ENCODE data around the gene SPATA31D1.
"Not testable (repeated sequence)": the region's sequence is repeated elsewhere in the genome, so short reads cannot be mapped to it uniquely, and the experiment has no call there.

SPATA31D1 gene

DNA sequence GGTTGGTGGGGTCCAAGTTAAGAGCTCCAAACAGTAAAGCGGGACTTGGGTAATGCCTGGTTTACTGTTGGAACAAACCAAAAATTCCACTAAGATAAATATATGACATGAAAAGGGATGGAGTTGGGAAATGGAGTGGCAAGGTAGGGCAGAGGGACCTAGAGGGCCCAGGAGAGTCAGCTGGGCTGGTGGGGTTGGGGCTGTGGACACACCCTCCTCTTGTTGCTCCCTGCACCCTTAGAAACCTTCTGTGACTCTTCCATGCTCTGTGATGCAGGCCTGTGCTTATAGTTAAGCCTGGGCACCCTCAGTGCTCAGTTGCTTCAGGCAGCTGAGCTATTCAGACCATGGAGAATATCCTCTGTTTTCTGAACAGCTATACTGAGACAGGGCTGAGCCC lies at the start of gene SPATA31D1:
Gene SPATA31D1 (plus strand): TSS at position 301 of the 400 bp plus-strand sequence. CDS start 47 bp downstream, at position 348.
- DNase-seq, result not testable (repeated sequence)

DNA sequence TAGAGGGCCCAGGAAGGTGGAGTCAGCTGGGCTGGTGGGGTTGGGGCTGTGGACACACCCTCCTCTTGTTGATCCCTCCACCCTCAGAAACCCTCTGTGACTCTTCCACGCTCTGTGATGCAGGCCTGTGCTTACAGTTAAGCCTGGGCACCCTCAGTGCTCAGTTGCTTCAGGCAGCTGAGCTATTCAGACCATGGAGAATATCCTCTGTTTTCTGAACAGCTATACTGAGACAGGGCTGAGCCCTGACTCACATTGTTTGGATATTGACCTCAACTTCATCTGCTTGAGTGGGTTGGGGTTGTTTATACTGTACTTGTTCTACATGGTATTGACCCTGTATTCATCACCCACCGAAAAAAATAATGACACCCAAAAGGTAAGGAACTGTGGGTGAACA lies 45.2 kb upstream of the SPATA31D1 start, which contains the start of gene SPATA31D3:
Gene SPATA31D3 (plus strand): TSS at position 108 of the 400 bp plus-strand sequence. CDS start 86 bp downstream, at position 194.
- DNase-seq, result not testable (repeated sequence)

DNA sequence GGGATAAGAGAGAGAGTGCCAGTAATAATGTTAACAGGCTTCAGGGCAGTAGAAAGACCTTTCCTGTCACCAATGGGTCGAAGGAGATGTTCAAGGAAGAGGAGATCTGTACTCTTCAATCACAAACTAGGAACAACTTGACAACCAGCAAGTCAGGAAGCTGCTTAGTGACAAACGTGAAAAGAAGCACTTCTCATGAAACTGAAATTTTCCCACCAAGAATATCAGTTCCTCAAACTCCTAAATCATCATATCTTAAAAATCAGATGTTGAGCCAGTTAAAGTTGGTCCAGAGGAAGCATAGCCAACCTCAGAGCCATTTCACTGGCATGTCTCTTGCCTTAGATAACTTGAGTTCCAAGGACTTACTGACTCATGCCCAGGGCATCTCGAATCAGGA lies 39.9 kb upstream of the SPATA31D1 start:
- DNase-seq, result not testable (repeated sequence)

DNA sequence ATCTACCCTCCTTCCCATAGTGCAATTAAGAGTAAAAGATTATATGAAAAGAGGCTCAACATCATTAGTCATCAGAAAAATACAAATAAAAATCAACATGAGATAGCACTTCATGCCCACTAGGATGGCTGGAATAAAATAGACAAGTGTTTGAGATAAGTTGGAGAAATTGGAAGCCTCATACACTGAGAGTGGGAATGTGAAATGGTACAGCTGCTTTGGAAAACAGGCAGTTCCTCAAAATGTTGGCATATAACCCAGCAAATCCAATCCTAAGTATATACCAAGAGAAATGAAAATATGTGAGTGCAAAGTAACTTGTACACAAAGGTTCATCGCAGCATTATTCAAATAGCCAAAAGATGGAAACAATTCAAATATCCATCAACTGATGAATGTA lies 35.5 kb upstream of the SPATA31D1 start:
- DNase-seq, result no peak

DNA sequence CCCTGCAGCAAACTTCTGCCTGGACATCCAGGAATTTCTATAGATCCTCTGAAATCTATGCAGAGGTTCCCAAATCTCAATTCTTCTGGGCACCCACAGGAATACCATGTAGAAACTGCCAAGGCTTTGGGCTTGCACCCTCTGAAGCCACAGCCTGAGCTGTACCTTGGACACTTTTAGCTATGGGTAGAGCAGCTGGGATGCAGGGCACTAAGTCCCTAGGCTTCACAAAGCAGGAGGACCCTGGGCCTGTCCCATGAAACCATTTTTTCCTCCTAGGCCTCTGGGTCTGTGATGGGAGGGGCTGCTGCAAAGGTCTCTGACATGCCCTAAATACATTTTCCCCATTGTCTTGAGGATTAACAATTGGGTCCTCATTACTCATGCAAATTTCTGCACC lies 32.9 kb upstream of the SPATA31D1 start:
- no peak for DNase-seq

DNA sequence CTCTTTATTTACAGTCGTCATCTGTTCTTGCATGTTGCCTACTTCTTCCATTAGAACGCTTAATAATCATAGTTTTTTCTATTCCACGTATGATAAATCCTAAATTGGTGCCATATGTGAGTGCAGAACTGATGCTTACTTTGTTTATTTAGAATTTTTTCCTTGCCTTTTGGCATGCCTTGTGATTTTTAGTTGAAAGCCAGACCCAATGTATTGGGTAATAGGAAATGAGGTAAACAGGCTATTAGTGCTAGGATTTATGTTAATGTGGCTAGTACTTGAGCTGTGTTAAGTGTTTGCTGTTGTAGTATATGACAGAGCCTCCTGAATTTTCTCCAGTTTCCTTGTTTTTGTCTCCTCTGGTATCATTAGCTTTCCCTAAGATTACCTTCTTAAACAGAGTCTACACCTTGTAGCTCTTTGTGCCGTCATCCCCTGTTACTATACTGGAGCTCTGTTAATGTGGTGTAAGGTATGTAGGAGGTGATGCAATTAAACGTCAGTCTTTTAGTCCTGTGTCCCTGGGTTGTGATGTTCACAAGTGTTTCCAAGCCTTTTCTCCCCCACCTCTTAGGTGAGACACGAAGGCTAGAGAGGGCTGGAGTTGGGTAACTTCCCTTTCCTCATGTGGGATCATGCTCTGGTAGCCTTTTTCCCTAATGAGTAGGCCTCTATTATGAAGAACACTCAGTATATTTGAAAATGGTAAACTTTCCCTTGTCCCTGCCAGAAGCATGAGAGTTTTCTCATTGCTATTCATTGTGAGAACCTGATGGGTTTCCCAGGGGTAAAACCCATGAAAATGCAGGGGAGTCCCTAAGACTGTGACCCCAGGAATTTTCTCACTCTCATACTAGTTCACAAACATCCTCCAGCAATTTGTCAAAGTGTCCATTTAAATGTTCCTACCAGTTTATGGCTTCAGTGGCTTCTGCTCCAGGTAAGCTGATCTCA lies 24.1 kb upstream of the SPATA31D1 start:
- no peak for DNase-seq

DNA sequence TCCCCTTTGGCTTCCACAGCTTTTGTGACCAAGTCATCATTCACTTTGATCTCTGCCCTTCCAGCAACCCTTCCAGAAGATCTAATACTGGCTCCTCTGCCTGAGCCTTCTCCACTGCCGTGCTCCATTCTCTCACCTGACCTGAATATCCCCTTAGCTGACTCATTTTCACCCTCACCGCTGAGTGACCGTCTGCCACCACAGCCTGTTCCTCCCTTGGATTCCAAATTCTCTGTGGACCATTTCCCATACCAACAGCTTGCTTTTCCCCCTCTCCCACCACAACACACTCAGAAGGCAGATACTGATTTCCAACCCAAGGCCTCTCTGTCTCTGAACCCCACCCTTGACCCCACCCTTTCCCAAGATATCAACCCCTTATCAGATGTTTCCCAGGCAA lies 20.5 kb upstream of the SPATA31D1 start:
- DNase-seq, result no peak

DNA sequence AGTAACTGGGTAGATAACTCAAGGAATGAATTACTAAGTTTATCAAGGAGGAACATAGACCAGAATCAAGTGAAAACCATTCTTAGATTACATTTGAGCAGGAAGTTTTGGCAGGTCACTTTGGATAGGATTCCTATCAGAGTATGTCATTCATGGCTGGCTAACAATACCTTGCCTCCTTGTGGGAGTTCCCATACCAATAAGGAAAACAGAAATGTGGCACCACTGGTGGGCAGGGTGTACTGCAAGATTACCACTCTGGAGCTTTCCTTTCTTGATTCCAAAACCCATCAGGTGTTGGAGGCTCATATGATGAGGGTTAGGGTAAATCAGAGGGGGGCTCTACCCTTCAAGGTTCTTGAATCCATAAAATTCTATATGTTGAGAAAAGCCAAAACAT lies 18.6 kb upstream of the SPATA31D1 start:
- no peak for DNase-seq

DNA sequence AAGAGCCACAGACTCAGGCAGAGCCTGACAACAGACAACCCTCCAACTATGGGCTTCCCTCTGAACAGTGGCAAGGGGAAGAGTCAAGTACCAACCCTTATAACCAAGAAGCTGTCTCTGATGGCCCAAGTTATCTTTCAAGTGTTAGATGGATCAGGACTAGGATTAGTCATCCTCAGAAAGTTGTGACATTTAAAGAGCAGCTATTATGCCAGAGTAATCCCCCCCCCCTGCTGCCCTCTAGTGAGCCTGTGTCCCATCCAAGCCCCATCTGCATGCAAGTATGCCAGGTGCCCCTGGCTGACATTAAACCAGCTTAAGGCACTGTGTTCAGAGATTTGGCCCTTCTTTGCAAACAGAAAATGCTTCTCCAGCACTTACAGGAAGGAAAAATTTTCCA lies 16.8 kb upstream of the SPATA31D1 start:
- no peak for DNase-seq

DNA sequence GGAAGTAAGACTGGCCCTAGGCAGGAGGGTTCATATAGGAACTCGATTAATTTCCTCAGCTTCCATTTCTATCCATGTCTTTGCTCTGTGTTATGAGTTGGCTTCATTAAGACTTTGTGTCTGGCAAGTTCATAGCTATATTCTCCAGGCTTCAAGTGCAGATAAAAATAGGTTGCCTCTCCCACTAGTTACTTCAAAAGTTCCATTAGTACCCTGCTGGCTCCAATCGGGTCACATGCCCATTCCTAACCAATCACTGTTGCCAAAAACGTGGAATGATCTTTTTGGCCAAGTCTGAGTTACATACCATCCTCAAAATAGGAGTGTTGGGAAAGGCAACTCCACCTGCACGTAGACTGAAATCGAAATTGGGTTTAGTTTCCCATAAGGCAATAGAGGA lies 13.8 kb upstream of the SPATA31D1 start:
- no peak for DNase-seq

DNA sequence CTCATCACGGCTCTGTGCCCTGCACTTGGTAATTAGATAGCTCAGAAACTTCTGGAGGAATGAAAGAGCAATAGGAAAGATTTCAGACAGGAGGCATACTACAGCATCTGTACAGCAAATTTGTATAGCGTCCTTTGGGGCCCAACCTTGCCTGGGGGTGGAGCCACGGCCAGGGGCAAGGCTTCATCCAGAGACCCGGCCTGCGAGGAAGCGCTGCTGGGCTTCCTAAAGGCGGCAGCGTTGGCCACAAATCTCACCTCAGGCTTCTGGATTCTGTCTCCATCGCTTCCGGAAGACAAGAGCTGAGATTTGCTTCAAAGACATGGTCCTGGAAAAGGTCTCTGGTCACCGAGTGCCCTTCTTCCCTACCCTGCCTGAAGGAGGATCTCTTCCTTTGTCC lies 12.2 kb upstream of the SPATA31D1 start:
- DNase-seq, result no peak

DNA sequence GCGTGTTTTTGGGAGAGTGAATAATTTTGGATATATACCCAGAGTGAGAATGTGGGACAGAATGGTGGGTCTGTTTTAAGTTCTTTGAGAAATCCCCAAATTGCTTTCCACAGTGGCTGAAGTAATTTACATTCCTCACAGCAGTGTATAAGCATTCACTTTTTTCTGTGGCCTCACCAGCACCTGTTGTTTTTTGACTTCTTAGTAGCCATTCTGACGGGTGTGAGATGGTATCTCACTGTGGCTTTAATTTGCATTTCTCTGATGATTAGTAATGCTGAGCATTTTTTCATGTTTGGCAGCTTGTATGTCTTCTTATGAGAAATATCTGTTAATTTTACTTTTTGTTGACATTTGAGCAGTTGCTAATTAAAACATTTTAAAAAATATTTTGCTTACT lies 9.4 kb upstream of the SPATA31D1 start:
- no peak for DNase-seq

DNA sequence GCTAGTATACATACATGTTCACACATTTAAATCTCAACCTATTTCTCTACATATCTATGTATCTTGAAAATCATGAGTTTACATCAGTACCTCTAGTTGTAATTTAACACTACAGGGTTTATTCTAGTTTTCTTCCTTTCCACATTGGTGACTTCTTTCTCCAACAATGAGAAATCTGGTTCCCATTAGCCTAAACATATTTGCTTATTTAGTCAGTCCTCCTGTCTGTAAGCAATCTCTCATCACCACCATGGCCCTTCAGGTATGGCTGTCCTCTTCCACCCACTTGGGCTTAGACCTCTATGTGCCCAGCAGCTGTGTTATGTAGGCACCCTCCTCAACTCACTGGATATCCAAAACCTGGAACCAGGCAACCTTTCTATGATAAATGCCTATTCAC lies 8.0 kb upstream of the SPATA31D1 start:
- DNase-seq, result no peak

DNA sequence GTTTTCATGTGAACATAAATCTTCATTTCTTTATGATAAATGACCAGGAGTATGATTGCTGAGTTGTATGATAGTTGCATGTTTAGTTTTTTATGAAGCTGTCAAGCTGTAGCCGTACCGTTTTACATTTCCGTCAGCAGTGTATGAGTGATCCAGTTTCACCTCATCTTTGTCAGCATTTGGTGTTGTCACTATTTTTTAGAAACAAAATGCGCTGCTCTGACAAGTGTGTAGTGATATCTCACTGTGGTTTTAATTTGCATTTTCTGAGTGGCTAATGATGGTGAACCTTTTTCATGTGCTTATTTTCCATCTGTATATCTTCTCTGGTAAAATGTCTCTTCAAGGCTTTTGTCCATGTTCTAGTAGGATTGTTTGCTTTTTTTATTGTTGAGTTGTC lies 6.7 kb upstream of the SPATA31D1 start:
- no peak for DNase-seq

DNA sequence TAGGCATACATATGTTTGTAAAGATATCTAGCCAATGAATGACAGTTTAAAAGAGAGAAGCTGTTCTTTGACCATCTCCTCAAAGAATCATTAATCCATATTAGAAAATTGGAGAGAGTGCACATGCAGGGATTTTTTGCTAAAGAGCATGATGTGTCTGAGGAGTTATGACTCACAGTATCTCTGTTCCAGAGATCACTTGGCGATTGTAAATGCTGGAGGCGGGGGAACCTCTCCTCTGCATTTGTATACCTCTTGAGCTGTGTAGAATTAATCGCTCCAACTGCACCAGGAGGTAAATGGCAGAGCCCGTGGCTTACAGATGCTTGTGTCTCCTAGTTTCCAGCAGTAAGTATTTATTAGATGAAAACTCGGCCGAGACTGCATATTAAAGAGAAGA lies 3.6 kb upstream of the SPATA31D1 start:
- DNase-seq, result no peak

DNA sequence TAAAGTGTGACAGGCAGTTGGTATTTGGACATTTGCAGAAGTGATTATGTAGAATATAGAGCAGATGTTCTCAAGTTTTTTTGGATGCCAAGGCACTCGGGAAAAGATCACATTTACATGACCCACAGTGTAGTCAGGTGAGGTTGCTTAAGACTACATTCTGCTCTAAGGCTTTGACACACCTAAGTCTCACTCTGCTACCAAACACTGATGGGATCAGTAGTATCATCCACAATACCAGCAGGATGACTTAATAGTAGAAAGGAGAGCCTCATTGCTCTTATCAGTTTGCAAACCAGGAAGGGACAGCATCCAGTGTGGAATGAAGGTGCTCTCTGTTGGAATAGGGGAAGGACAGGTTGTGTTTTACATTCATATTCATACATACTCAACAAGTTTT lies 2.5 kb upstream of the SPATA31D1 start:
- DNase-seq, result no peak

DNA sequence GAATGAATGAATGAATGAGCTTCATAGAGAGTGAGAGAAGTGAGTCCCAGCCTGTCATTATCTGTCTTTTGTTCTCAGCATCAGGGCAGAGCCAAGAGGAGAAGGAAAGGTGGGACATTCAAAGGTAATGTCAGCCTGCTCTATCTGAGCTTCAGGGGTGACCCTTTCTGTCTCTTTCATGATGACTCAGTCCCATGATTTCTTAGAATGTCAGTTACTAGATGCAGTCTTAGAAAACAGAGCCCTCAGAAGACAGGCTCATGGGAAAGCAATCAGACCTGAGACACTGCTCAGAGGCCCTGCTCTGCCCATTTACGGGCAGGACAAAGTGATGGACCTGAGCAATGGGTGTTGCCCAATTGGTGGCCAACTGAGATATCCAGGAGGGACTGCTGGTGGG lies 1.1 kb downstream of the SPATA31D1 start:
- no peak for DNase-seq

DNA sequence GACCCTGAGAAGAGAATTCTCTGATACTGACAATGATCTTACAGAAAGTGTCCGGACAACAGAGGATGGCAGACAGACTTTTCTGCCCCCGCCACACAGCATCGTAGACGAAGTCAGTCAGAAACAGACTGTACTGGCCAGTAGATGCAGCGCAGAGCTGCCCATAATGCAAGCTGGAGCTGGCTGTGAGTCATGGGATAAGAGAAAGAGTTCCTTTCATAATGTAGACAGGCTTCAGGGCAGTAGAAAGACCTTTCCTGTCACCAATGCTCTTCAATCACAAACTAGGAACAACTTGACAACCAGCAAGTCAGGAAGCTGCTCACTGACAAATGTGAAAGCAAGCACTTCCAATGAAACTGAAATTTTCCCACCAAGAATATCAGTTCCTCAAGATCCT lies 5.1 kb downstream of the SPATA31D1 start:
- no peak for DNase-seq

DNA sequence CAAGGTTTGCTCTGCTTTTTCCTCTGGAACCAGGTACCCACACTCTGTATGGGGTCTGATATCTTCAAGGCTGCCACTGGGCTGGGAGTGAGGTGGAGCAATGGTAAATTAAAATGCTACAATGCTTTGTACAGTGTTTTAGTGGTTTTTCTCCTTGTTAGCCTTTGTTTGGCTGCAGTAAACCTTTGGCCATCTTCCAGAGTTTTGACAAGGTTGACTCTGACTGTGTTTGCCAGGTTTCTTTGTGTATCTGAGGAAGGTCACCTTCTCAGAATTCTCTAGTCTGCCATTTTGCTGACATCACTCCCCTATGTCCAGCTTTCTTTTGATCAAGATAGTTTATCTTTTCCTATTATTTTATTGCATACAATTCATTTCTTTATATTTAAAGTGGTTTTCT lies 11.2 kb downstream of the SPATA31D1 start:
- DNase-seq, result no peak

DNA sequence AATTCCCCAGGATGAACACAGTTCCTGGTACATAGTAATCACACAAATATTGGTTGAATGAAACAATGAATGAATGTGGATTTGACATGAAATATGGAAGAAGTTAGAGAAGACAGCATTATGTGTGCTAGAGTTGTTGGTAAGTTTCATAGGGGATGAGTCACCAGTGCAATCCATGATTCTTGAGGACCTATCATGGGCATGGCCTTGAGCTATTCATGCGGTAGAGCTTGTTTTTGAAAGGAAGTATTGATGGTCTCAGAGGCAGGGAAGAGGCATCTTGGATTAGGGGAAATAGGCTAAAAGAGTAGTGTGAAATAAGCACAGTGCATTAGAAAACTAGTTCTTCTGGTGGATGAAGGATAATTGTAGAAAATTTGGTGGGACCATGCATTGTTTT lies 22.1 kb downstream of the SPATA31D1 start:
- DNase-seq, result no peak

DNA sequence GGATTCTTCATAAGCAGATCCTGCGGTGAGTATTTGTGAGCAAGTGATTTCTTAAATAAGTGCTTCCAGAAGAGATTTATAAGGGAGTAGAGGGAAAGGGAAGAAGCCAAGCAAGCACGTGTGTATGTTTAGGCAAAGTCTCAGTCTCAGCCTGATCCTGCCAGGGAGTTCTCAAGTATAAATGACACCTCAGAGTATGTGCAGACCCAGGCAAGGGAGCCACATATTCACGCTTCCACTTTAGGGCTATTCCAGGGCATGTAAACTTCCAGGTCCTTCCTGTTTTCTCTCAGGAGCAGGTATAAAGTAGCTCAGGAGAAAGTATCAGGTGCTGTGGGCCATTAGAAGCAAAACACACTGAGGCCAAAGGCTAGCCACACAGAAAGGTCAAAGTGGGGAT lies 22.6 kb downstream of the SPATA31D1 start:
- DNase-seq, result no peak

DNA sequence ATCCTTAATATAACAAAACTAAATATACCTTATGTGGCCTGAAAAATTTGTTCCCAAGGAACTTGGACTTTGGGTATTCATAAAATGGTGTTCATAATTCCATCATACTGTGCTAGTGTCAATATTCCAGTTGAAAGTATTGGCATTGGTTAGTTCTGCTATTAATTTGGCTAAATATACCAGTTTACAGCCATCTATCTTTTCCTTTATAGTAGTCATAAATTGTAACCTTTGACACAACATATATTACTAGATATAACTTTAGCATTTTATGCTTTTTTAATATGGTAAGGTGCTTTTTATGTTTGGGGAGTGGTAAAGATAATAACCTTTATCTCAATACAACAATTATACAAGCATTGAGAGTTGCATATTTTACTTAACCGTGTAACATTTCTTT lies 23.7 kb downstream of the SPATA31D1 start:
- no peak for DNase-seq

DNA sequence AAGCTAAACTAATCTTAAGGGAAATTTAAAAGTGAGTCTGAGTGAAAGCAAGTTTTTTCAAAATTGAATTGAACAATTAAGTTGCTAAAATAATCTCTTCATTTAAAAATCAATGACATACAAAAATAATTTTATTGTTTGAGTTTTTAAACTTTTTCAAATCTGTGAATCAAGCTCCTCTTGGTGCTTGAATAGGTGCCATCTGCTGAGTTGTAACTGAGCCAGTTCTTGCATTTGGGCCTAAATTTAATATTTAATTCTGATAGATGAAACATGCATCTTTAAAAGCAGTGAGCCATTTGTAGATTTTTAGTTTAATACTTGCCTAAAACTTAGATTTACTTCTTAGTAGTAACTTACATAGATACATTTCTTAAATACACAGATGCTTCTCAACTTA lies 31.8 kb downstream of the SPATA31D1 start:
- DNase-seq, result no peak

DNA sequence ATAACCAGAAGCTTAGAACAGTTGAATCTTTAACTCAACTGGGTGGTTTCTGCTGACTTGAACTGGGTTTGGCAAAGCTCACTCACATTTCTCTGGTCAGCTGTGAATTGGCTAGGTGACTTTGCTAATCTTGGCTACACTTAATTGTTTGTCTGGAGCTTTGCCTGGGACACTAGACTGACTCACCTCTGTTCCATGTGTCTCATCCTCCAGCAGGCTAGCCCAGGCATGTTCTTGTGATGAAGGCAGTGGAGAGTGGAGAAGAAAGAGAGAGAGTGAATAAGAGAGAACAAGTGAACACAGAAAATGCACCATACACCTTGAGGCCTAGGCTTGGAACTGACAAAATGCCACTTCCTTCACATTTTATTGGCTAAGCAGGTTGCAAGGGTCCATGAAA lies 32.6 kb downstream of the SPATA31D1 start:
- DNase-seq, result no peak

DNA sequence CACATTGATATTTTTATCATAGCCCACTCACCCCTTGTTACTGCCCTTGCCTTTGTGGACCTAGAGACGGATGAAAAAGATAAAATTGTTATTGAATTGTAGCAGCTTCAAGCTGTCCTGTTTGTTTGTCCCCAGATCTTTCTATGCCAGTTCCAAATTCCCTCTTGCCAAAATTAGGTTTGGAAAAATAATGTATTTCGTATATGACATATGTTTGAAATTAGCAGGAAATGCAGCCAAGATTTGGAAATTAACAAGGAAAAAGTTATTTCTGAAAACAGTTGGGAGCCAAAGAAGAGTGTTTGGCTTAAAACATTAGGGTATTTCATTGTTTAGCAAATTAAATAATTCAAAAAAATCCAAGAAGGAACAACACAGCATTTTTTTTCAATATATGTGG lies 33.5 kb downstream of the SPATA31D1 start:
- DNase-seq, result no peak

Data from CD4-positive, alpha-beta T cell treated with Interferon gamma for 1 hour (primary cell).